Keratinocyte (primary cell): Measurements from ENCODE around the gene ZNRD2.

Experiments
- CTCF ChIP-seq, 3 experiments: IDR thresholded peaks in 1 of 3; conservative IDR thresholded peaks in 1 of 3; optimal IDR thresholded peaks in 1 of 3; 2 replicates in 2 of 3; 3 replicates in 1 of 3; pipeline versions ENCODE3 to v1.5.1; 2011; ENCODE audit warnings: low read length in 3 of 3, mild to moderate bottlenecking in 3 of 3, moderate library complexity in 2 of 3, control low read depth in 1 of 3, inconsistent platforms in 1 of 3; ENCODE audit not compliant: insufficient read depth in 2 of 3; ENCODE audit errors: extremely low read depth in 1 of 3
- EZH2 ChIP-seq: IDR thresholded peaks from one replicate; pipeline ENCODE4 v1.6.1; 2012; ENCODE audit warnings: inconsistent platforms, mild to moderate bottlenecking, low read length, moderate library complexity

GRCh38 chr11:65575568-65576231, 5.4 kb downstream of the ZNRD2 start, which contains the start of gene EHBP1L1:
- TF ChIP-seq CTCF (optimal IDR thresholded peaks at IDR 0.05 in 1 of 3, IDR thresholded peaks at IDR 0.05 in 1 of 3, conservative IDR thresholded peaks at IDR 0.05 in 1 of 3; ENCODE audit: extremely low read depth in 1 of 3, insufficient read depth in 2 of 3, low read length in 3 of 3) (no peak), EZH2 (no peak)
